A673 (cell line): ENCODE results near the gene ZDHHC7.

ENCODE experiments used
- CTCF ChIP-seq: fragments of 300-800, 200-600 bp; sonication (generic); conservative IDR thresholded peaks from 2 replicates; pipeline ENCODE4 v1.5.1; 2017; ENCODE audit warnings: low read depth, mild to moderate bottlenecking, antibody characterized with exemption, low read length, moderate library complexity, mixed read lengths
- EZH2 ChIP-seq: fragments of 200-600 bp; sonication (generic); IDR thresholded peaks from 2 replicates; pipeline ENCODE4 v1.6.1; 2017; ENCODE audit warnings: borderline replicate concordance, low read depth, mild to moderate bottlenecking, mixed read lengths, antibody characterized with exemption, low read length; ENCODE audit not compliant: poor library complexity, severe bottlenecking

- TF ChIP-seq CTCF (peak; percentile 80), EZH2 (no peak)
These were observed 86.1 kb downstream of the ZDHHC7 start for GRCh38 chr16:84925092-84925772.
